A549 (cell line): ENCODE results near the gene PATJ. TPM values are rescaled to one million over a fixed set of nuclear protein-coding genes. Genes with fewer than 3 reads are reported as not detected.

Experiments
- ATAC-seq, 2 experiments: fragments of 200-7000 bp in 1 of 2; fragments of >200 bp in 1 of 2; cut with Nextera tagmentation in 1 of 2; cut with Tn5 transposase in 1 of 2; 3 replicates each; pipeline versions ENCODE4 v1.8.0 to v1.9.1; 2018 to 2020; ENCODE audit warnings: mild to moderate bottlenecking in 1 of 2, moderate library complexity in 1 of 2
- CTCF ChIA-PET: fragments of 300-600 bp; sonication (Branson Sonifier 250); formaldehyde crosslinking; extraction: SDS; loops from one replicate; lab custom pipeline; 2021; ENCODE audit warnings: antibody characterized with exemption, inconsistent platforms; lab: Yijun Ruan, JAX
- POLR2A ChIA-PET: fragments of 350-600 bp; formaldehyde crosslinking; extraction: SDS; loops from one replicate; lab custom pipeline; 2021; ENCODE audit warnings: antibody characterized with exemption, inconsistent platforms; lab: Yijun Ruan, JAX
- DNase-seq, 2 experiments: peaks; one replicate each; pipeline versions ENCODE4 v3.0.0 to v3.0.0-alpha.2; 2011 to 2016; ENCODE audit warnings: low read depth in 1 of 2, low spot score in 1 of 2
- FAIRE-seq: peaks from 2 replicates; lab custom pipeline; 2011; peaks lifted over from hg19 to GRCh38; lab: Jason Lieb, UNC
- H3K27ac ChIP-seq, 2 experiments: fragments of >200 bp; sonication (Bioruptor Twin); formaldehyde crosslinking; 3 replicates each; pipeline ENCODE4 v1.5.1; 2016 to 2017
- H3K4me1 ChIP-seq: fragments of >200 bp; sonication (Bioruptor Twin); formaldehyde crosslinking; 3 replicates; pipeline ENCODE4 v1.6.1; 2016
- H3K4me2 ChIP-seq: fragments of >200 bp; sonication (Bioruptor Twin); formaldehyde crosslinking; 3 replicates; pipeline ENCODE4 v1.6.1; 2016
- H3K4me3 ChIP-seq: fragments of >200 bp; sonication (Bioruptor Twin); formaldehyde crosslinking; 3 replicates; pipeline ENCODE4 v1.5.1; 2016
- H3K9me3 ChIP-seq: fragments of >200 bp; sonication (Bioruptor Twin); formaldehyde crosslinking; 3 replicates; pipeline ENCODE4 v1.6.1; 2016
- BCL3 ChIP-seq: fragments of >200 bp; sonication (Bioruptor Twin); formaldehyde crosslinking; IDR thresholded peaks from 3 replicates; pipeline ENCODE4 v1.6.1; 2016
- CHD2 ChIP-seq: fragments of 150-350 bp; IDR thresholded peaks from 2 replicates; pipeline ENCODE4 v1.6.1; 2014; ENCODE audit warnings: low read length; ENCODE audit not compliant: partially characterized antibody
- E2F6 ChIP-seq: IDR thresholded peaks from 2 replicates; pipeline ENCODE4 v1.6.1; 2012; ENCODE audit warnings: low read depth, borderline replicate concordance
- EHMT2 ChIP-seq: fragments of 200-600 bp; sonication (generic); IDR thresholded peaks from 2 replicates; pipeline ENCODE4 v1.6.1; 2016; ENCODE audit warnings: antibody characterized with exemption, low read depth, mild to moderate bottlenecking, moderate library complexity
- ELK1 ChIP-seq: fragments of 150-350 bp; IDR thresholded peaks from 2 replicates; pipeline ENCODE4 v1.6.1; 2014; ENCODE audit warnings: low read depth, mild to moderate bottlenecking, low read length
- FOSL2 ChIP-seq, 2 experiments: fragments of 450-650 bp in 1 of 2; fragments of >200 bp in 1 of 2; sonication (Bioruptor Twin) in 1 of 2; formaldehyde crosslinking; IDR thresholded peaks; 2 replicates each; pipeline versions ENCODE4 v1.5.0 to v1.6.1; 2016 to 2020; ENCODE audit warnings: mild to moderate bottlenecking in 1 of 2, moderate library complexity in 1 of 2
- HDAC2 ChIP-seq: fragments of 200-600 bp; sonication (generic); IDR thresholded peaks from 2 replicates; pipeline ENCODE4 v1.6.1; 2016
- HEYL ChIP-seq: fragments of 250-450 bp; sonication (Bioruptor Pico); IDR thresholded peaks from 2 replicates; pipeline ENCODE4 v1.8.0; 2021; ENCODE audit warnings: mild to moderate bottlenecking, moderate library complexity
- HOXA7 ChIP-seq: fragments of 250-450 bp; sonication (Bioruptor Pico); IDR thresholded peaks from 2 replicates; pipeline ENCODE4 v1.5.0; 2020; ENCODE audit warnings: mild to moderate bottlenecking, moderate library complexity
- HOXB5 ChIP-seq: fragments of 250-450 bp; sonication (Bioruptor Pico); IDR thresholded peaks from 2 replicates; pipeline ENCODE4 v1.5.0; 2020; ENCODE audit warnings: mild to moderate bottlenecking, moderate library complexity
- KDM5A ChIP-seq: fragments of 200-600 bp; sonication (generic); IDR thresholded peaks from 2 replicates; pipeline ENCODE4 v1.6.1; 2016; ENCODE audit warnings: antibody characterized with exemption, mild to moderate bottlenecking
- MAX ChIP-seq: IDR thresholded peaks from 2 replicates; pipeline ENCODE4 v1.6.1; 2012
- MYC ChIP-seq: IDR thresholded peaks from 2 replicates; pipeline ENCODE4 v1.6.1; 2012; ENCODE audit warnings: mild to moderate bottlenecking, inconsistent platforms, low read length, improper control_type of control experiment, borderline replicate concordance
- NFE2L2 ChIP-seq: fragments of 150-350 bp; conservative IDR thresholded peaks from 2 replicates; pipeline ENCODE4 v1.6.1; 2014; ENCODE audit warnings: low read length
- POLR2A ChIP-seq: IDR thresholded peaks from 2 replicates; pipeline ENCODE4 v1.6.1; 2012; ENCODE audit warnings: mild to moderate bottlenecking, low read length
- POLR2AphosphoS2 ChIP-seq: conservative IDR thresholded peaks from 2 replicates; pipeline ENCODE4 v1.6.1; 2012; ENCODE audit warnings: low read length, improper control_type of control experiment, inconsistent platforms
- RARB ChIP-seq: fragments of 250-450 bp; sonication (Bioruptor Pico); IDR thresholded peaks from 2 replicates; pipeline ENCODE4 v1.8.0; 2021; ENCODE audit warnings: mild to moderate bottlenecking, moderate library complexity
- RFX5 ChIP-seq: fragments of 450-650 bp; IDR thresholded peaks from 2 replicates; pipeline ENCODE4 v1.7.1; 2014; ENCODE audit warnings: antibody characterized with exemption, mild to moderate bottlenecking, moderate library complexity
- SREBF2 ChIP-seq: fragments of 450-650 bp; IDR thresholded peaks from 2 replicates; pipeline ENCODE4 v1.6.1; 2014; ENCODE audit warnings: mild to moderate bottlenecking, moderate library complexity
- TP53 ChIP-seq: fragments of 250-450 bp; sonication (Bioruptor Pico); IDR thresholded peaks from 2 replicates; pipeline ENCODE4 v1.5.0; 2021; ENCODE audit warnings: mild to moderate bottlenecking, moderate library complexity
- USF2 ChIP-seq: fragments of 450-650 bp; IDR thresholded peaks from 2 replicates; pipeline ENCODE4 v1.6.1; 2014; ENCODE audit warnings: antibody characterized with exemption
- ZNF302 ChIP-seq: fragments of 250-450 bp; sonication (Bioruptor Pico); IDR thresholded peaks from 2 replicates; pipeline ENCODE4 v1.9.0; 2021; ENCODE audit warnings: inconsistent platforms, mild to moderate bottlenecking, moderate library complexity
- ZSCAN20 ChIP-seq: fragments of 250-450 bp; sonication (Bioruptor Pico); IDR thresholded peaks from 2 replicates; pipeline ENCODE4 v1.8.0; 2022; ENCODE audit warnings: mild to moderate bottlenecking, moderate library complexity
- WGBS: methylation state at CpG from one replicate; pipeline ENCODE4 v1.1.6; 2017; ENCODE audit errors: missing lambda C conversion rate; 5-methylcytosine and 5-hydroxymethylcytosine counted together
- polyA plus RNA-seq, 4 experiments: library from polyadenylated mRNA; depleted of rRNA in 3 of 4; stranded (reverse); fragments of >200 nt; fragmentation: RNase III in 1 of 4; extraction: RNeasy Plus Mini Kit Qiagen cat#74134 plus additional on column Dnase treatment in 1 of 4; gene quantifications; 2 replicates in 3 of 4; 3 replicates in 1 of 4; pipeline ENCODE4 v1.2.3, GENCODE V29; 2011 to 2017

Gene PATJ
- polyA plus RNA-seq, 2 of the 4 experiments (the other 2 are of a cell fraction), result 6.0 to 14.7 TPM

GRCh38 chr1:62011006-62011405 is 268.7 kb downstream of the PATJ start:
- DNase-seq, result no peak
- TF ChIP-seq ZSCAN20 (CRISPR knock-in tag) (no peak), HDAC2 (no peak), KDM5A (no peak), ELK1 (no peak), E2F6 (no peak), RFX5 (no peak), USF2 (no peak), SREBF2 (no peak), MYC (no peak), CHD2 (no peak), HEYL (CRISPR knock-in tag) (no peak), HOXA7 (CRISPR knock-in tag) (no peak), FOSL2 (IDR thresholded peaks at IDR 0.05) (no peak), FOSL2 (CRISPR knock-in tag; IDR thresholded peaks at IDR 0.05) (no peak), NFE2L2 (no peak), POLR2AphosphoS2 (no peak), EHMT2 (no peak)
- Histone ChIP-seq H3K4me3 (no peak overlapping the region), H3K27ac (no peak overlapping the region), H3K4me1 (no peaks in the 10 kb centered on the region), H3K4me2 (no peak overlapping the region), H3K9me3 (no peaks in the 10 kb centered on the region)
- WGBS, result 94% methylated on average over 4 of the region's 4 CpGs
- POLR2A ChIA-PET, result no interaction called here
- no peak for ATAC-seq
- CTCF ChIA-PET, result interaction anchor here (1.5 kb wide), 1 partner anchor 17 kb away, joined by 6 read pairs; no protein-coding TSS in a partner anchor
- no peak for FAIRE-seq

- CTCF ChIA-PET, result no interaction called here
These were observed 269.8 kb downstream of the PATJ start for GRCh38 chr1:62012095-62012494.

More at GRCh38 chr1:62012095-62012494, 269.8 kb downstream of the PATJ start:
- H3K4me3 ChIP-seq, result no peak overlapping the region
- no peak for FAIRE-seq
- no peak for TF ChIP-seq EHMT2
- TF ChIP-seq MAX, result no peak
- no peak for TF ChIP-seq CHD2
- TF ChIP-seq BCL3, result no peak
- TF ChIP-seq ZNF302 (CRISPR knock-in tag), result no peak
- no peak for TF ChIP-seq TP53
- no peak for TF ChIP-seq RARB (CRISPR knock-in tag)
- no peak for TF ChIP-seq POLR2A
- TF ChIP-seq HOXB5 (CRISPR knock-in tag), result no peak
- TF ChIP-seq, all 56 proteins: peak for 0
- Histone ChIP-seq H3K4me1 (no peaks in the 10 kb centered on the region), H3K9me3 (no peaks in the 10 kb centered on the region), H3K4me2 (no peak overlapping the region), H3K27ac (no peak overlapping the region)
- ATAC-seq, result no peak
- no peak for DNase-seq
- POLR2A ChIA-PET, result no interaction called here
- WGBS, result 97% methylated on average over 1 of the region's 1 CpG
